ENCODE data around the gene FLNC. TPM values are rescaled to one million over a fixed set of nuclear protein-coding genes. Genes with fewer than 3 reads are reported as not detected.

FLNC gene
- 304 and 353 TPM in 2 replicates for total RNA-seq (2014; rRNA removed; shearing (Covaris generic))
- polyA plus RNA-seq (2016; fragmentation: Nextera tagmentation; extraction: Ambion mirVana), result 74.0 and 75.1 TPM in 2 replicates

GRCh38 chr7:128830231-128831177 is at the start of gene FLNC:
FLNC (plus strand) TSS chr7:128830406; CDS start chr7:128830638, 232 bp downstream.
- 0 out of 2 replicates have a peak, but pooled peaks cover 4% of the 10 kb centered on the region for H3K36me3 ChIP-seq (ENCODE audit: low read depth)
- DNase-seq, result peak; percentile 88
- H3K4me3 ChIP-seq, result peak within 1 kb of the TSS; percentile 99
- in situ Hi-C loops (cut with MboI), result no loop called here
- WGBS, 2 experiments (ENCODE audit: low coverage in 1 of 2, low lambda C conversion rate in 2 of 2, missing lambda C conversion rate in 2 of 2), result 1% methylated on average over 52 to 79 of the region's 109 CpGs
- H2AFZ ChIP-seq, result peak within 1 kb of the TSS; percentile 37
- no peak for TF ChIP-seq EZH2 (IDR thresholded peaks at IDR 0.05; ENCODE audit: insufficient read depth, poor library complexity, severe bottlenecking)
- TF ChIP-seq EZH2phosphoT487 (IDR thresholded peaks at IDR 0.05; ENCODE audit: insufficient read depth, low read depth), result no peak
- H3K9ac ChIP-seq, result peak within 1 kb of the TSS; percentile 92
- H3K27ac ChIP-seq, result peak within 1 kb of the TSS; percentile 90
- H3K27me3 ChIP-seq (replicated peaks; ENCODE audit: insufficient read depth), result no peaks in the 10 kb centered on the region
- peaks cover 46% of the 10 kb centered on the region for H3F3A ChIP-seq (ENCODE audit: insufficient read depth)
- H4K20me1 ChIP-seq (ENCODE audit: insufficient read depth), result no peaks in the 10 kb centered on the region
- no peaks in the 10 kb centered on the region for H3K9me2 ChIP-seq (ENCODE audit: insufficient read depth)
- H3K79me2 ChIP-seq (ENCODE audit: insufficient read depth), result peaks cover 50% of the 10 kb centered on the region
- no peaks in the 10 kb centered on the region for H3K9me3 ChIP-seq (ENCODE audit: low read depth)
- peak within 1 kb of the TSS; percentile 93 for H3K4me2 ChIP-seq (ENCODE audit: unreplicated experiment)
- peaks cover 37% of the 10 kb centered on the region for H3K4me1 ChIP-seq (ENCODE audit: insufficient read depth)

GRCh38 chr7:128781126-128781525 is 49.1 kb upstream of the FLNC start:
- TF ChIP-seq EZH2phosphoT487 (IDR thresholded peaks at IDR 0.05; ENCODE audit: insufficient read depth, low read depth), result no peak
- in situ Hi-C loops (cut with MboI), result no loop called here
- peak; percentile 88 for DNase-seq
- Histone ChIP-seq H2AFZ (0 out of 2 replicates have a peak overlapping the region, but pooled peaks have one; percentile 2), H3K4me2 (ENCODE audit: unreplicated experiment) (peak overlapping the region; percentile 56), H3K4me1 (ENCODE audit: insufficient read depth) (peaks cover 17% of the 10 kb centered on the region), H4K20me1 (ENCODE audit: insufficient read depth) (no peaks in the 10 kb centered on the region), H3F3A (ENCODE audit: insufficient read depth) (peaks cover 58% of the 10 kb centered on the region), H3K36me3 (ENCODE audit: low read depth) (no peaks in the 10 kb centered on the region), H3K79me2 (ENCODE audit: insufficient read depth) (no peaks in the 10 kb centered on the region), H3K9ac (peak overlapping the region; percentile 42; the same call in 1 of the 2 replicates), H3K4me3 (peak overlapping the region; percentile 13; the same call in 1 of the 2 replicates), H3K27me3 (replicated peaks; ENCODE audit: insufficient read depth) (no peaks in the 10 kb centered on the region), H3K27ac (peak overlapping the region; percentile 78), H3K9me2 (ENCODE audit: insufficient read depth) (no peaks in the 10 kb centered on the region), H3K9me3 (ENCODE audit: low read depth) (peaks cover 9% of the 10 kb centered on the region)
- WGBS, 2 experiments (ENCODE audit: low coverage in 1 of 2, low lambda C conversion rate in 2 of 2, missing lambda C conversion rate in 2 of 2), result 25 to 38% methylated on average over 5 of the region's 5 CpGs

- no peak overlapping the region for H3K4me3 ChIP-seq
- peaks cover 17% of the 10 kb centered on the region for H3K4me1 ChIP-seq (ENCODE audit: insufficient read depth)
- DNase-seq, result no peak
- peak overlapping the region; percentile 56 for H3K4me2 ChIP-seq (ENCODE audit: unreplicated experiment)
- H4K20me1 ChIP-seq (ENCODE audit: insufficient read depth), result no peaks in the 10 kb centered on the region
- H3K9me2 ChIP-seq (ENCODE audit: insufficient read depth), result no peaks in the 10 kb centered on the region
- H3K36me3 ChIP-seq (ENCODE audit: low read depth), result no peaks in the 10 kb centered on the region
- 58 to 70% methylated on average over 3 of the region's 3 CpGs for WGBS, 2 experiments (ENCODE audit: low coverage in 1 of 2, low lambda C conversion rate in 2 of 2, missing lambda C conversion rate in 2 of 2)
- peaks cover 9% of the 10 kb centered on the region for H3K9me3 ChIP-seq (ENCODE audit: low read depth)
- TF ChIP-seq EZH2phosphoT487 (IDR thresholded peaks at IDR 0.05; ENCODE audit: insufficient read depth, low read depth) (no peak), EZH2 (IDR thresholded peaks at IDR 0.05; ENCODE audit: insufficient read depth, poor library complexity, severe bottlenecking) (no peak)
- no peaks in the 10 kb centered on the region for H3K79me2 ChIP-seq (ENCODE audit: insufficient read depth)
- no peak overlapping the region for H2AFZ ChIP-seq
- 0 out of 2 replicates have a peak overlapping the region, but pooled peaks have one; percentile 42 for H3K9ac ChIP-seq
- H3K27ac ChIP-seq, result peak overlapping the region; percentile 78
- H3K27me3 ChIP-seq (replicated peaks; ENCODE audit: insufficient read depth), result no peaks in the 10 kb centered on the region
- in situ Hi-C loops (cut with MboI), result no loop called here
- peaks cover 52% of the 10 kb centered on the region for H3F3A ChIP-seq (ENCODE audit: insufficient read depth)
Measured at GRCh38 chr7:128781851-128782250, 48.4 kb upstream of the FLNC start.

GRCh38 chr7:128783143-128783861 is 46.9 kb upstream of the FLNC start:
- H3K9me2 ChIP-seq (ENCODE audit: insufficient read depth), result no peaks in the 10 kb centered on the region
- H2AFZ ChIP-seq, result peak overlapping the region; percentile 18; the same call in 1 of the 2 replicates
- in situ Hi-C loops (cut with MboI), result no loop called here
- DNase-seq, result peak; percentile 75
- peaks cover 39% of the 10 kb centered on the region for H3F3A ChIP-seq (ENCODE audit: insufficient read depth)
- no peaks in the 10 kb centered on the region for H3K79me2 ChIP-seq (ENCODE audit: insufficient read depth)
- no peaks in the 10 kb centered on the region for H3K27me3 ChIP-seq (replicated peaks; ENCODE audit: insufficient read depth)
- TF ChIP-seq EZH2phosphoT487 (IDR thresholded peaks at IDR 0.05; ENCODE audit: insufficient read depth, low read depth), result no peak
- no peak for TF ChIP-seq EZH2 (IDR thresholded peaks at IDR 0.05; ENCODE audit: insufficient read depth, poor library complexity, severe bottlenecking)
- no peaks in the 10 kb centered on the region for H3K36me3 ChIP-seq (ENCODE audit: low read depth)
- H3K9me3 ChIP-seq (ENCODE audit: low read depth), result peaks cover under 1% of the 10 kb centered on the region
- H3K4me1 ChIP-seq (ENCODE audit: insufficient read depth), result peaks cover 17% of the 10 kb centered on the region
- no peak overlapping the region for H3K9ac ChIP-seq
- no peak overlapping the region for H3K4me3 ChIP-seq
- H3K4me2 ChIP-seq (ENCODE audit: unreplicated experiment), result no peak overlapping the region
- no peak overlapping the region for H3K27ac ChIP-seq
- WGBS, 2 experiments (ENCODE audit: low coverage in 1 of 2, low lambda C conversion rate in 2 of 2, missing lambda C conversion rate in 2 of 2), result 32 to 40% methylated on average over 15 of the region's 15 CpGs
- no peaks in the 10 kb centered on the region for H4K20me1 ChIP-seq (ENCODE audit: insufficient read depth)
